Stimulated activated CD8-positive, alpha-beta memory T cell treated with anti-CD3 and anti-CD28 coated beads, Interleukin-12 subunit alpha, Interleukin-12 subunit beta, amount 100 ng/mL, for 1 hour (primary cell): ENCODE results near the gene RPS15A.

Source experiments
- DNase-seq: peaks from one replicate; pipeline ENCODE4 v3.0.0-alpha.2; 2020; ENCODE audit warnings: low read depth

RPS15A gene

GRCh38 chr16:18789850-18790706, at the start of gene RPS15A:
TSS of gene RPS15A (minus strand) at chr16:18790334. CDS start at chr16:18789113, 1,221 bp downstream.
- peak; percentile 83 for DNase-seq

GRCh38 chr16:18839555-18839954, 49.4 kb upstream of the RPS15A start:
- DNase-seq = no peak

- DNase-seq = no peak
Observed at GRCh38 chr16:18836702-18837101, 46.6 kb upstream of the RPS15A start.

- no peak for DNase-seq
Observed at GRCh38 chr16:18834864-18835263, 44.7 kb upstream of the RPS15A start.

- DNase-seq = no peak
Observed at GRCh38 chr16:18833707-18834505, 43.8 kb upstream of the RPS15A start.

- no peak for DNase-seq
Observed at GRCh38 chr16:18832613-18833012, 42.5 kb upstream of the RPS15A start.

- DNase-seq = no peak
Observed at GRCh38 chr16:18832006-18832405, 41.9 kb upstream of the RPS15A start.

- no peak for DNase-seq
Observed at GRCh38 chr16:18829251-18829650, 39.1 kb upstream of the RPS15A start.

- DNase-seq = no peak
Observed at GRCh38 chr16:18827890-18828289, 37.8 kb upstream of the RPS15A start.

GRCh38 chr16:18816286-18816685, 26.2 kb upstream of the RPS15A start:
- no peak for DNase-seq

- no peak for DNase-seq
Observed at GRCh38 chr16:18811925-18812324, 21.8 kb upstream of the RPS15A start.

GRCh38 chr16:18809165-18809564, 19.0 kb upstream of the RPS15A start:
- no peak for DNase-seq

GRCh38 chr16:18805257-18805773, 15.2 kb upstream of the RPS15A start:
- no peak for DNase-seq

- no peak for DNase-seq
Observed at GRCh38 chr16:18804540-18804939, 14.4 kb upstream of the RPS15A start.

GRCh38 chr16:18803569-18804462, 13.7 kb upstream of the RPS15A start:
- no peak for DNase-seq

GRCh38 chr16:18802767-18803343, 12.7 kb upstream of the RPS15A start:
- no peak for DNase-seq

- peak; percentile 98 for DNase-seq
Observed at GRCh38 chr16:18801145-18801972, 11.2 kb upstream of the RPS15A start, which contains the start of gene ARL6IP1. TSS of gene ARL6IP1 (minus strand) at chr16:18801549. CDS start at chr16:18801466, 83 bp downstream.

- DNase-seq = no peak
Observed at GRCh38 chr16:18800775-18801144, 10.6 kb upstream of the RPS15A start.

GRCh38 chr16:18800293-18800692, 10.2 kb upstream of the RPS15A start:
- DNase-seq = no peak

- DNase-seq = no peak
Observed at GRCh38 chr16:18799500-18799899, 9.4 kb upstream of the RPS15A start.
